H1 (cell line): ENCODE results near the gene KDM2A. TPM values are rescaled to one million over a fixed set of nuclear protein-coding genes. Genes with fewer than 3 reads are reported as not detected.

ENCODE experiments used
- CTCF ChIA-PET: fragments of 300-600 bp; sonication (Branson Sonifier 250); formaldehyde crosslinking; loops from one replicate; lab custom pipeline; 2021; ENCODE audit not compliant: partially characterized antibody; lab: Charles Lee
- POLR2A ChIA-PET: fragments of 300-600 bp; sonication (Branson Sonifier 250); formaldehyde crosslinking; loops from one replicate; lab custom pipeline; 2021; ENCODE audit warnings: inconsistent platforms; ENCODE audit not compliant: partially characterized antibody; lab: Charles Lee
- DNase-seq, 2 experiments: peaks; one replicate each; pipeline versions ENCODE4 v3.0.0 to v3.0.0-alpha.2; 2010 to 2022; ENCODE audit warnings: low spot score in 2 of 2, low read depth in 1 of 2, mixed read lengths in 1 of 2
- FAIRE-seq: peaks from 2 replicates; lab custom pipeline; 2011; peaks lifted over from hg19 to GRCh38; lab: Jason Lieb, UNC
- H2AFZ ChIP-seq: 2 replicates; pipeline ENCODE4 v1.8.1; 2012; ENCODE audit warnings: low read length, inconsistent platforms
- H2AK5ac ChIP-seq: 2 replicates; pipeline ENCODE4 v1.6.1; 2013; ENCODE audit warnings: low read depth, low read length
- H2BK120ac ChIP-seq: replicated peaks from 2 replicates; pipeline ENCODE3; 2013; ENCODE audit warnings: low read depth, low read length, inconsistent platforms
- H2BK12ac ChIP-seq: 2 replicates; pipeline ENCODE4 v1.6.1; 2013; ENCODE audit warnings: low read depth, low read length
- H2BK15ac ChIP-seq: 2 replicates; pipeline ENCODE4 v1.6.1; 2013; ENCODE audit warnings: low read length
- H2BK20ac ChIP-seq: 2 replicates; pipeline ENCODE4 v1.6.1; 2013; ENCODE audit warnings: low read length
- H2BK5ac ChIP-seq: 2 replicates; pipeline ENCODE4 v1.6.1; 2013; ENCODE audit warnings: low read depth, low read length
- H3K14ac ChIP-seq: 2 replicates; pipeline ENCODE4 v1.6.1; 2013; ENCODE audit warnings: inconsistent platforms; ENCODE audit not compliant: insufficient read length
- H3K18ac ChIP-seq: 2 replicates; pipeline ENCODE4 v1.6.1; 2013; ENCODE audit warnings: low read length; ENCODE audit errors: extremely low read depth
- H3K23ac ChIP-seq: 2 replicates; pipeline ENCODE4 v1.6.1; 2013; ENCODE audit warnings: inconsistent platforms; ENCODE audit not compliant: insufficient read length
- H3K23me2 ChIP-seq: 2 replicates; pipeline ENCODE4 v1.6.1; 2013; ENCODE audit warnings: low read depth, low read length
- H3K27ac ChIP-seq: 2 replicates; pipeline ENCODE4 v1.6.1; 2011; ENCODE audit warnings: low read depth, low read length, inconsistent platforms
- H3K27me3 ChIP-seq, 4 experiments: replicated peaks in 1 of 4; 1 replicate in 1 of 4; 2 replicates in 3 of 4; pipeline versions ENCODE4 v1.6.1 to v1.8.1; 2011 to 2013; ENCODE audit warnings: low read length in 3 of 4, mild to moderate bottlenecking in 3 of 4, inconsistent platforms in 2 of 4, mixed read lengths in 2 of 4, moderate library complexity in 1 of 4; ENCODE audit not compliant: control insufficient read depth in 3 of 4, insufficient read depth in 3 of 4; ENCODE audit errors: extremely low read depth in 1 of 4
- H3K36me3 ChIP-seq, 4 experiments: 2 replicates each; pipeline versions ENCODE4 v1.6.1 to v1.8.1; 2011 to 2013; ENCODE audit warnings: mild to moderate bottlenecking in 4 of 4, low read length in 3 of 4, moderate library complexity in 2 of 4, control low read depth in 1 of 4, inconsistent platforms in 1 of 4; ENCODE audit not compliant: insufficient read depth in 4 of 4, control insufficient read depth in 2 of 4
- H3K4ac ChIP-seq: replicated peaks from 2 replicates; pipeline ENCODE3; 2013; ENCODE audit warnings: low read length, low read depth, mixed read lengths, inconsistent platforms; ENCODE audit not compliant: insufficient read length
- H3K4me1 ChIP-seq, 4 experiments: replicated peaks in 1 of 4; 1 replicate in 1 of 4; 2 replicates in 3 of 4; pipeline versions ENCODE4 v1.6.1 to v1.8.1; 2011 to 2013; ENCODE audit warnings: low read length in 3 of 4, inconsistent platforms in 2 of 4, mixed read lengths in 1 of 4; ENCODE audit not compliant: insufficient read depth in 4 of 4, control insufficient read depth in 3 of 4
- H3K4me2 ChIP-seq, 2 experiments: 2 replicates each; pipeline versions ENCODE4 v1.6.1 to v1.8.1; 2011 to 2013; ENCODE audit warnings: low read depth in 2 of 2, low read length in 2 of 2, control low read depth in 1 of 2, inconsistent platforms in 1 of 2, mild to moderate bottlenecking in 1 of 2; ENCODE audit not compliant: insufficient read depth in 1 of 2
- H3K4me3 ChIP-seq, 4 experiments: fragments of 200-600, 300-600 bp in 1 of 4; sonication (generic), shearing (Covaris generic), sonication (Bioruptor Twin) in 1 of 4; 2 replicates each; pipeline versions ENCODE4 v1.5.1 to v1.8.1; 2011 to 2016; ENCODE audit warnings: low read length in 4 of 4, low read depth in 3 of 4, control low read depth in 2 of 4, inconsistent platforms in 2 of 4, mild to moderate bottlenecking in 2 of 4, mixed read lengths in 1 of 4, moderate library complexity in 1 of 4; ENCODE audit not compliant: insufficient read depth in 2 of 4; ENCODE audit errors: extremely low read depth in 1 of 4
- H3K56ac ChIP-seq: replicated peaks from 2 replicates; pipeline ENCODE3; 2013; ENCODE audit warnings: low read depth, mild to moderate bottlenecking, mixed read lengths, low read length, inconsistent platforms; ENCODE audit not compliant: insufficient read length
- H3K79me1 ChIP-seq: 2 replicates; pipeline ENCODE4 v1.6.1; 2013; ENCODE audit warnings: low read depth, low read length, control low read depth
- H3K79me2 ChIP-seq, 2 experiments: 2 replicates each; pipeline versions ENCODE4 v1.6.1 to v1.8.1; 2012 to 2013; ENCODE audit warnings: low read length in 2 of 2, mild to moderate bottlenecking in 2 of 2, inconsistent platforms in 1 of 2; ENCODE audit not compliant: insufficient read depth in 2 of 2, control insufficient read depth in 1 of 2
- H3K9ac ChIP-seq, 4 experiments: replicated peaks in 1 of 4; 1 replicate in 1 of 4; 2 replicates in 3 of 4; pipeline versions ENCODE4 v1.6.1 to v1.8.1; 2011 to 2013; ENCODE audit warnings: low read depth in 3 of 4, low read length in 3 of 4, control low read depth in 2 of 4, mild to moderate bottlenecking in 2 of 4, moderate library complexity in 2 of 4, inconsistent platforms in 1 of 4; ENCODE audit errors: extremely low read depth in 1 of 4
- H3K9me3 ChIP-seq, 2 experiments: 2 replicates each; pipeline versions ENCODE4 v1.6.1 to v1.8.1; 2012 to 2013; ENCODE audit warnings: mild to moderate bottlenecking in 2 of 2, moderate library complexity in 2 of 2, control low read depth in 1 of 2, inconsistent platforms in 1 of 2, low read depth in 1 of 2, low read length in 1 of 2, mixed read lengths in 1 of 2; ENCODE audit not compliant: insufficient read depth in 2 of 2
- H4K20me1 ChIP-seq, 2 experiments: replicated peaks in 1 of 2; 2 replicates each; pipeline versions ENCODE3 to v1.8.1; 2011 to 2013; ENCODE audit warnings: inconsistent platforms in 2 of 2, low read length in 2 of 2, mild to moderate bottlenecking in 1 of 2; ENCODE audit not compliant: insufficient read depth in 2 of 2, control insufficient read depth in 1 of 2
- H4K5ac ChIP-seq: 2 replicates; pipeline ENCODE4 v1.6.1; 2013; ENCODE audit warnings: low read length, low read depth, mixed read lengths, inconsistent platforms; ENCODE audit not compliant: insufficient read length
- H4K8ac ChIP-seq: 2 replicates; pipeline ENCODE4 v1.8.0; 2013; ENCODE audit warnings: mild to moderate bottlenecking, moderate library complexity, low read length, inconsistent platforms; ENCODE audit not compliant: insufficient read depth; ENCODE audit errors: extremely low read depth
- H4K91ac ChIP-seq: replicated peaks from 2 replicates; pipeline ENCODE3; 2013; ENCODE audit warnings: low read length, mixed read lengths, inconsistent platforms; ENCODE audit not compliant: insufficient read length
- BRCA1 ChIP-seq: IDR thresholded peaks from 2 replicates; pipeline ENCODE4 v1.6.1; 2012; ENCODE audit warnings: low read depth, low read length, improper control_type of control experiment
- GABPA ChIP-seq: IDR thresholded peaks from 2 replicates; pipeline ENCODE4 v1.6.1; 2011; ENCODE audit warnings: mild to moderate bottlenecking, low read length, moderate library complexity, borderline replicate concordance; ENCODE audit not compliant: insufficient read depth
- GTF2F1 ChIP-seq: IDR thresholded peaks from 2 replicates; pipeline ENCODE4 v1.6.1; 2012; ENCODE audit warnings: low read depth, low read length, improper control_type of control experiment, borderline replicate concordance
- POLR2AphosphoS5 ChIP-seq: IDR thresholded peaks from 2 replicates; pipeline ENCODE4 v1.6.1; 2011; ENCODE audit warnings: low read depth, low read length
- SIRT6 ChIP-seq: IDR thresholded peaks from one replicate; pipeline ENCODE4 v1.7.1; 2012; ENCODE audit warnings: low read length, inconsistent platforms
- TCF12 ChIP-seq: IDR thresholded peaks from 2 replicates; pipeline ENCODE4 v1.6.1; 2011; ENCODE audit warnings: low read depth, mild to moderate bottlenecking, low read length
- WGBS, 2 experiments: shearing (Covaris generic) in 1 of 2; methylation state at CpG; one replicate each; pipeline versions ENCODE4 v1.1.6 to v1.1.7; 2013 to 2015; ENCODE audit warnings: low lambda C conversion rate in 2 of 2, mixed read lengths in 2 of 2, inconsistent platforms in 1 of 2, low coverage in 1 of 2, missing lambda C conversion rate in 1 of 2; ENCODE audit not compliant: insufficient replicate concordance in 2 of 2, insufficient coverage in 1 of 2, insufficient read length in 1 of 2; ENCODE audit errors: extremely low coverage in 1 of 2, missing lambda C conversion rate in 1 of 2; 5-methylcytosine and 5-hydroxymethylcytosine counted together
- polyA plus RNA-seq, 7 experiments: library from polyadenylated mRNA; depleted of rRNA in 3 of 7; stranded (reverse) in 5 of 7; unstranded in 2 of 7; fragments of >200 nt in 5 of 7; fragments of 200-250 nt in 2 of 7; gene quantifications; 1 replicate in 5 of 7; 2 replicates in 1 of 7; 4 replicates in 1 of 7; pipeline versions ENCODE4 v1.2.1 to v1.2.3, GENCODE V29; 2011 to 2013; ENCODE audit warnings: missing spikeins in 2 of 7, mixed read lengths in 2 of 7
- total RNA-seq: library from RNA; stranded (reverse); fragmentation: NEBNext Ultra II Directional; extraction: Animal tissue kit (Norgen Biotek cat#: 25700); gene quantifications from 2 replicates; pipeline ENCODE4 v1.2.1, GENCODE V29; 2021

The KDM2A gene
- total and polyA plus RNA-seq, 2 of the 8 experiments (the other 6 are each of a cell fraction or from before 2014, with no cell fraction given), result 55.4 to 66.2 TPM

- TF ChIP-seq SIRT6 (no peak), POLR2AphosphoS5 (0 out of 2 replicates have a peak, but pooled peaks have one; percentile 25), BRCA1 (no peak), GABPA (no peak), TCF12 (no peak), GTF2F1 (no peak)
- no peak overlapping the region for H2BK120ac ChIP-seq
- peaks cover 37 to 53% (median 49%) of the 10 kb centered on the region in 4 experiments for H3K36me3 ChIP-seq
- WGBS, 2 experiments, result 72% methylated on average over 5 of the region's 5 CpGs; no CpG with 5 or more reads in 1 of the 2 experiments
- no peak overlapping the region for H2BK12ac ChIP-seq
- no peak overlapping the region for H2BK5ac ChIP-seq
- ChIA-PET CTCF (interaction anchor here (1.0 to 1.2 kb wide), 2 partner anchors 10 to 125 kb away, joined by 4 read pairs; no protein-coding TSS in a partner anchor), POLR2A (interaction anchor here (1.3 to 1.9 kb wide), 3 partner anchors 16 to 62 kb away, joined by 3 to 7 read pairs (median 3); no protein-coding TSS in a partner anchor)
- no peak overlapping the region for H2BK15ac ChIP-seq
- no peaks in the 10 kb centered on the region for H3K79me2 ChIP-seq
- FAIRE-seq, result no peak
- H3K79me1 ChIP-seq, result peaks cover 2% of the 10 kb centered on the region; the same call in 1 of the 2 replicates
- no peak overlapping the region for H3K56ac ChIP-seq
- peaks cover 0 to 10% of the 10 kb centered on the region in 2 experiments for H4K20me1 ChIP-seq
- H4K5ac ChIP-seq, result no peak overlapping the region
- H3K4me3 ChIP-seq, result no peak overlapping the region
- no peaks in the 10 kb centered on the region for H3K9me3 ChIP-seq
- no peak overlapping the region for H3K9ac ChIP-seq
- no peaks in the 10 kb centered on the region; the same call in 1 of the 2 replicates for H3K23me2 ChIP-seq
- H3K4me1 ChIP-seq, result peaks cover 0 to 3% (median 1%) of the 10 kb centered on the region in 4 experiments; a peak in 3 of 7 replicates
- no peak overlapping the region for H3K27ac ChIP-seq
- H4K91ac ChIP-seq, result no peak overlapping the region
- H2AK5ac ChIP-seq, result no peak overlapping the region
- no peak overlapping the region for H3K4me2 ChIP-seq
- no peak overlapping the region for H3K14ac ChIP-seq
- H3K18ac ChIP-seq, result no peak overlapping the region
- H4K8ac ChIP-seq, result no peak overlapping the region
- H2BK20ac ChIP-seq, result no peak overlapping the region
- H3K27me3 ChIP-seq, result no peaks in the 10 kb centered on the region; a peak in 1 of 7 replicates
- no peak overlapping the region for H2AFZ ChIP-seq
- no peak overlapping the region for H3K23ac ChIP-seq
- no peak overlapping the region for H3K4ac ChIP-seq
- no peak for DNase-seq
Observed at GRCh38 chr11:67256477-67257135, 137.5 kb downstream of the KDM2A start.
